ENCODE data around the gene MOBP.

Gene MOBP

DNA sequence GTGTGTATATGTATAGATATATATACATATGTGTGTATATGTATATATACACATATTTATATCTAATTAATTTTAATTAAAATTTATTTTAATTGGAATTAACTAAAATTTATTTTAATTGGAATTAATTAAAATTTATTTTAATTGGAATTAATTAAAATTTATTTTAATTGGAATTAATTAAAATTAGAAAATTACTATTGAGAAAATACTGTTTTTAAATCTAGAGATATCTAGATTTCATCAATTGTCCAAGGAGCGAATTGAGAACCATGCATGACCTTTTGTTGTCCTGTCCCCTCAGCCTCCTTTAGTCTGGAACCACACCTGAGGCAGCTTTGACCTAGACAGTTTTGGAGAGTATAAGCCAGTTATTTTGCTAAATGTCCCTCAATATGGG lies 1.8 kb downstream of the MOBP start:
- no peak overlapping the region for H3K4me3 Mint-ChIP-seq

DNA sequence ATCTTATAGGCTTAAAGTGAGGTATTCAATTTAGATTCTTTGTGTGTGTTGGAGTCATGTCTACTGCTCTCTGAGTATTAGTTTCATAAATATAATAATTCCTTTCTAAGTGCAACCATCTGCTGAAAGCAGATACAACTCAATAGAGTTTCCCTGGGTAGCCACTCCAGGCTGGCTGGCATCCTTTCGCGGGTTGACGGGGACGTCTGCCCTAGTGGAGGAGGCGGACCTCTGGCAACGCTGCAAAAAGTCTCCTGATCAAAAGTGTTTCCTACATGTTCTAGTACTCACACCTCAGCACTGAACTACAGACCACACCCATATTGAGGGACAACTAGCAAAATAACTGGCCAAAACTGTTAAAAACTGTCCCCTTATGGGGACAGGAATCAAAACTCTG lies 2.5 kb downstream of the MOBP start:
- no peak for DNase-seq (ENCODE audit: low spot score in 2 of 2)
- H3K4me1 Mint-ChIP-seq: no peaks in the 10 kb centered on the region
- no peaks in the 10 kb centered on the region for H3K9me3 Mint-ChIP-seq
- no peaks in the 10 kb centered on the region for H3K36me3 Mint-ChIP-seq
- H3K4me3 Mint-ChIP-seq: no peak overlapping the region
- ATAC-seq: no peak
- H3K27ac Mint-ChIP-seq: no peak overlapping the region

More for the DNA sequence above, 1.8 kb downstream of the MOBP start:
- H3K4me1 Mint-ChIP-seq: no peaks in the 10 kb centered on the region
- H3K27ac Mint-ChIP-seq: no peak overlapping the region
- no peaks in the 10 kb centered on the region for H3K36me3 Mint-ChIP-seq
- ATAC-seq (no peak), DNase-seq (ENCODE audit: low spot score in 2 of 2) (no peak)
- no peaks in the 10 kb centered on the region for H3K9me3 Mint-ChIP-seq

DNA sequence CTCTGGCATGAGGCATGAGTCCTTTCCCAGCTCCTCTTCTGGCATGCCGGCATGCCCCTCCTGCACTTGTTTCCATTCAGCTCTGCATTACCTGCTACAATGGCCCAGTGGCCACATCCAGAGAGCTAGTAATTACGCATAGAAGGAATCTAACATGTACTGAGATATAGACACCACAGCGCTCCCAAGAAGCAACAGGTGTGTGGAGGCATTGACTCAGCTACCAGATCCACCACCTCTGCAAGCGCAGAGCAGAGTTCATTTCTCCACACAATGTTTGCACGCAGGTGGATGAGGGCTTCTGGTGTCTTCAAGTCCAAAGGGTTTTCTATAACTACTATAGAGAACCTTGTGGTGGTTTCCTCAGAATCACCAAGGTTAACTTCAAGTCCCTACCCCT lies 4.2 kb downstream of the MOBP start:
- no peak overlapping the region for H3K27ac Mint-ChIP-seq
- no peak for ATAC-seq
- H3K9me3 Mint-ChIP-seq: peaks cover 6% of the 10 kb centered on the region
- DNase-seq (ENCODE audit: low spot score in 2 of 2): no peak
- H3K4me1 Mint-ChIP-seq: no peaks in the 10 kb centered on the region
- H3K36me3 Mint-ChIP-seq: no peaks in the 10 kb centered on the region
- no peak overlapping the region for H3K4me3 Mint-ChIP-seq

DNA sequence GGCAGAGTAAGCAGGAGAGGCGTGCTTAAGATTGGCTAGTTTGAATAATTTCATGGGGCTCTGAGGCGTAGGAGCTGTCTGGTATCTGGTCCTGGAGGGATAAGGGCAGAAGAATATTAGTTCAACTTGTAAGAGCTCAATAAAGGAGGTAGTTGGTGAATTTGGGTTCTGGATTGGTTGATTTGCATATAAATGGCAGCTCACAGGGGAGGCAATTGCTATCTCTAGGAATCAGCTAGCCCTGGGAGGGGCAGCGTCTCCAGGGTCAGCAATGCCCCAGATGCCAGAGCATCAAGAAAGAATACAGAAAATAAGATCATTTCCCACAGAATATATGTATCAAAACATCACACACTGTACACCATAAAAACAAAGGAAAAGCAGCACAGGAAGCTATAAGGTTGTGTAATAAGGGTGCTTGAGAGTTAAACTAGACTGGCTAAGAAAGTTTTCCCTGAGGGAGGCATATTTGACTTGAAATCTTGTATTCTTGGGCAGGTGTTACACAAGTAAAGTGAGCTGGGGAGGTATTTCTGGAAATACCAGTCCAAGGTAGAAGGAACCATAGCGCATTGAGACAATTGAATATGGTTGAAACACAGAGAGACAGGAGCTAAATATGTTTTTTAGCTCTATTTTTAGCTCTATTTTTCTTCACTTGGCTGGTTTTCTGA lies 6.1 kb downstream of the MOBP start:
- Mint-ChIP-seq H3K36me3 (no peaks in the 10 kb centered on the region), H3K4me3 (no peak overlapping the region), H3K4me1 (no peaks in the 10 kb centered on the region), H3K9me3 (peaks cover 7% of the 10 kb centered on the region), H3K27ac (no peak overlapping the region)
- DNase-seq (ENCODE audit: low spot score in 2 of 2): no peak
- no peak for ATAC-seq

DNA sequence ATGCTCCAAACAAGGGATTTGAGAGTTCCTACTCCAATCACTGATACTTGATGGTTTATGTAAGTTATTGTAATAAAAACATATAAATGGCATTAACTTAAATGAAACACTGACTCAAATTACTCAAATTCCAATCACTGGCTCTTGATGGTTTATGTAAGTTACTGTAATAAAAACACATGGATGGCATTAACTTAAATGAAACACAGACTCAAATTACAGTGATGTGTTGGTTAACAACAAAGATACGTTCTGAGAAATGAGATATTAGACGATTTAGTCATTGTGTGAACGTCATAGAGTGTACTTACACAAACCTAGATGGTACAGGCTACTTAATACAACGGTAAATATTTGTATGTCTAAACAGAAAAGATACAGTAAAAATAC lies 6.6 kb downstream of the MOBP start:
- ATAC-seq: no peak
- Mint-ChIP-seq H3K36me3 (no peaks in the 10 kb centered on the region), H3K9me3 (peaks cover 7% of the 10 kb centered on the region), H3K4me1 (no peaks in the 10 kb centered on the region), H3K27ac (no peak overlapping the region), H3K4me3 (no peak overlapping the region)
- DNase-seq (ENCODE audit: low spot score in 2 of 2): no peak

DNA sequence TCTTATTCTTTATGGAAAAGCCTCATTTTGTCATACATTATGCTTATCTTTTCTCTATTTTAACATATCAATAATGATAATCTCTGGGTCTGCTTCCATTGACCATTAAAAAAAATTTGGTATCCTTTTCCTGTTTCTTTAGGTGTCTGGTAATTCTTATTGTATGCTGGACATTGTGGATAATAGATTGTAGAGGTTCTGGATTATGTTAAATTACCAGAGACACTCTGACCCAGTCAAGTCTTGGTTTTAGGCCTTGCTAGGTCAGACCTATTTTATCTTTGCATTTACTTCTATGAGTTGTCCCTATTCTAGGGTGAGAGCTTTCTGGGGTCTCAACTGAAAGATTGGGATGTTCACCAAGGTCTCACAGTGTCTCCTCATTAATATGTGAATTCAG lies 9.3 kb downstream of the MOBP start:
- H3K4me1 Mint-ChIP-seq: no peaks in the 10 kb centered on the region
- H3K27ac Mint-ChIP-seq: no peak overlapping the region
- H3K9me3 Mint-ChIP-seq: peaks cover 7% of the 10 kb centered on the region
- no peak for ATAC-seq
- H3K4me3 Mint-ChIP-seq: no peak overlapping the region
- no peak for DNase-seq (ENCODE audit: low spot score in 2 of 2)
- no peaks in the 10 kb centered on the region for H3K36me3 Mint-ChIP-seq

DNA sequence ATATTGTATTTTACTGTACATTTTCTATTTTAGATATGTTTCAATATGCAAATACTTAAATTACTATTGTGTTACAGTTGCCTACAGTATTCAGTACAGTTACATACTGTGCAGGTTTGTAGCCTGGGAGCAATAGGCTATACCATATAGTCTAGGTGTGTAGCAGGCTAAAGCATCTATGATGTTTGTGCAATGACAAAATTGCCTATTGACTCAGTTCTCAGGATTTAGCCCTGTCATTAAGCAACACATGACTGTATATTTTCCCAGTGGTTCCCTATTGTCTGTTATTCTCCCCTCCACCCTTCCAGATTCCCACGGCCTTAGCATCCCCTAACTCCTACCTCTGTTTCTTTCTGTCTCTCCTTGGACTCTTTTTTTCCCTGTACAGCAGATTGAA lies 10.7 kb downstream of the MOBP start:
- Mint-ChIP-seq H3K9me3 (peaks cover 7% of the 10 kb centered on the region), H3K4me3 (no peak overlapping the region), H3K4me1 (no peaks in the 10 kb centered on the region), H3K36me3 (no peaks in the 10 kb centered on the region), H3K27ac (no peak overlapping the region)
- DNase-seq (ENCODE audit: low spot score in 2 of 2) (no peak), ATAC-seq (no peak)

DNA sequence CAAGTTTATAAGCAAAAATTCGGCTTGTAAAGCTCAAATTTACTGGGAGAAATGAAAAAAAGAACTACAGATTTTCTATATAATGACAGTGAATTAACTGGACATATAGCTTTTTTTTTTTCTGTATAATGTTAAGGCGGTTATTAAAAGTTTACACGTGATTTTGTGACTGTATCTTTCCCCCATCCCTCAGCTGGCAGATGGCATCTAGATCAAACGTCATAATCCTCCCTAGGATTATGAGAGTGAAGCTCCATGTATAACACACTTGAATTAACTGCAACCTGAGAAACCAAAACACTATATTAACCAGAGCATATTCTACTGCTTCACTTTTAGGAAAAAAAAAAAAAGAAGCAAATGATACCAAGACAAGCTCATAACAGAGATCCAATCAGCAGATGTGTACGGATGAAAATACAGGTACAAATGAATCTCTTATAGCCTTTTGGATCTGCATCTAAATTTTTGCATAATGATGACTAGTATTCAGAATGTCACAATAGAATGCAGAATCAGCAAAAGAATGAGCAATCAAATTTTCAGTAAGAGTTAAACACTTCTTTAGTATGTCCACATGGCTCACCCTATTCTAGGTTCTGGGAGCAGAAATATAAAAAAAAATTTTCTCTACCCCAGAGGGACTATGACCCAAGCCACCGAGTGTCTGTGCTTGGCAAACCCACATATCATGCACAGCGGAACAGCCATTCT lies 12.4 kb downstream of the MOBP start:
- H3K4me3 Mint-ChIP-seq: no peak overlapping the region
- DNase-seq (ENCODE audit: low spot score in 2 of 2): no peak
- peaks cover 7% of the 10 kb centered on the region for H3K9me3 Mint-ChIP-seq
- H3K4me1 Mint-ChIP-seq: no peaks in the 10 kb centered on the region
- no peaks in the 10 kb centered on the region for H3K36me3 Mint-ChIP-seq
- ATAC-seq: no peak
- no peak overlapping the region for H3K27ac Mint-ChIP-seq

DNA sequence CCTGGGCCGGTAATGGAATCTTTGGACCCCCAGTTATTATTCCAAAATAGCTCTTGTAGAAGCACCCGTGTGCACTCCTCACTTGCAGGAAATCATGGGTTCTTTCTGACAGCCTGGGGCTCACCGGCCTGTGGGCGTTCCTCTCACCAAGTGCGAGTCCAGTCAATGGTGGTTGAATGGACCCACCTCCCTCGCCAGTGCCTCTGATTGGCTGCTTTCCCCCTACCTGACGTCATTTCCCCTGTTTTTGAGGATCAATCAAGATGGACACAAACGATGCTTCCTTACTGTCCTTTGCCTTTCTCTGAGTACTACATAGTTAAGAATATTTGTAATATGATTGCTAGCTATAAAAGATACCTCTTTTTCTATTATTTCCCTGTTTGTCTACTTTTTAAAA lies 18.1 kb downstream of the MOBP start:
- H3K36me3 Mint-ChIP-seq: no peaks in the 10 kb centered on the region
- no peak overlapping the region for H3K4me3 Mint-ChIP-seq
- ATAC-seq: no peak
- no peaks in the 10 kb centered on the region for H3K9me3 Mint-ChIP-seq
- H3K4me1 Mint-ChIP-seq: no peaks in the 10 kb centered on the region
- no peak for DNase-seq (ENCODE audit: low spot score in 2 of 2)
- no peak overlapping the region for H3K27ac Mint-ChIP-seq

DNA sequence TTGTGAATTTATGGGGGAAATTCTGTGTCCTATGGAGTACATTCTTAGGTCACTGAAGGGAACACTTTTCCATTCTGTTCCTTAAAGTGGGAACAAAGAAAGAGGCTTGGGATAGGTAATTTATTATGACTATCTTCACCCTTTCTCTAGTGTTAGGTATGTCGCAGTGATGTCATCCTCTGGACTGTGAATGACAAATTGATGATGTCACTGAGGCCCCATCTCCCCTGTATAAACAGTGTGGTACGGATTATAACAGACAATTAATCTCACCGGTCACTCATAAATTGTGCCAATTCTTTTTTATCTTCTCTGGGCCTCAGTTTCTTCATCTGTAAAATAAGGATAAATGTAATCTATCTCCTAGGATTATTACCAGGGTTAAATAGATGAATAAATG lies 23.5 kb downstream of the MOBP start:
- H3K36me3 Mint-ChIP-seq: no peaks in the 10 kb centered on the region
- no peaks in the 10 kb centered on the region for H3K4me1 Mint-ChIP-seq
- no peak overlapping the region for H3K4me3 Mint-ChIP-seq
- H3K9me3 Mint-ChIP-seq: no peaks in the 10 kb centered on the region
- no peak for DNase-seq (ENCODE audit: low spot score in 2 of 2)
- H3K27ac Mint-ChIP-seq: no peak overlapping the region
- ATAC-seq: no peak

DNA sequence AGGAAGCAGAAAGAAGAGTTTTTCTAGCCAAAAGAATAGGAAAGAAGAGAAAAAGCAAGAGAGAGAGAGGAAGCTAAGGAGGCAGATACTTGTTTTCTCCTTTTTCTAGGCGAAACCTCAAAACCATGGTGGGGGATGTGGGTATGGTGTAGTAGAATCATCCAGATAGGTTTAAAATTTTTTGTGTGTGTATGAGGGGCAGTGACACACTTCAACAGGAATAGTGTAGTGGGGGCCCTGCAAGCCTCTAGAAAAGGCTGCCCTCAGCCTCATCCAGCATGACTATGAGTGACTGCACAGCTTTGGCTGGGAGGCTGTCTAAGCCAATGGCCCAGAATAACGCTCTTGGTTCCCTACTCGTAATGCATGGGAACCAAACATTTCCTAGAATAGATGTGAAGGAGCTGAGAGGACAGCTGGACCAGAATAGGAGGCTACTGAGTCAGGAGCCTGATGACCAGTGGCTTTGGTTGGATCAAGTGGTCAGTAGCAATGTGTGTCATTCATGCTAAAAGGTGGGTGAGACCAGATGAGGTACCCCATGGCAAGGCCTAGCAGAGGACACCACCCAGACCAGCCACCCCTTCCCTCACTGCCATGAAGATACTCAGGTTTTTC lies 24.4 kb downstream of the MOBP start:
- Mint-ChIP-seq H3K9me3 (no peaks in the 10 kb centered on the region), H3K27ac (no peak overlapping the region), H3K36me3 (no peaks in the 10 kb centered on the region), H3K4me3 (no peak overlapping the region), H3K4me1 (no peaks in the 10 kb centered on the region)
- peak; percentile 31 for ATAC-seq
- no peak for DNase-seq (ENCODE audit: low spot score in 2 of 2)

DNA sequence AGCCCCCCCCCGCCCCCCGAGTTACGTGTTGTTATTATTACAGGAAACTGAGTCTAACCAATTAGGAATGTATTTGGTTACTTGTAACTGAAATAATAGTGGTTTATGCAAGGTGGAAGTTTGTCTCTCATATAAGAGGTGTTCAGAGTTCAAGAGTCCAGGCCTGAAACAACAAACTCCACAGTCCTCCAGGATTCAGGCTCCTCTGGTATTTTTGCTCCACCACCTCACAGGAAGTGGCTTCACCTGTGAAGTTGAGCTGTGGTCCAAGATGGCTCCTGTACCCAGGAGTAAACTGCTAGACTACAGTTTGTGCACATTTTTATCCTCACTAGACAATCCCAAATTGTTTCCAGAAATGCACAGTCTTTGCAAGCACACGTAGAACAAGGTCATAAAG lies 27.3 kb downstream of the MOBP start:
- ATAC-seq: no peak
- no peak overlapping the region for H3K27ac Mint-ChIP-seq
- no peaks in the 10 kb centered on the region for H3K4me1 Mint-ChIP-seq
- no peaks in the 10 kb centered on the region for H3K36me3 Mint-ChIP-seq
- H3K9me3 Mint-ChIP-seq: no peaks in the 10 kb centered on the region
- no peak overlapping the region for H3K4me3 Mint-ChIP-seq
- DNase-seq (ENCODE audit: low spot score in 2 of 2): no peak

DNA sequence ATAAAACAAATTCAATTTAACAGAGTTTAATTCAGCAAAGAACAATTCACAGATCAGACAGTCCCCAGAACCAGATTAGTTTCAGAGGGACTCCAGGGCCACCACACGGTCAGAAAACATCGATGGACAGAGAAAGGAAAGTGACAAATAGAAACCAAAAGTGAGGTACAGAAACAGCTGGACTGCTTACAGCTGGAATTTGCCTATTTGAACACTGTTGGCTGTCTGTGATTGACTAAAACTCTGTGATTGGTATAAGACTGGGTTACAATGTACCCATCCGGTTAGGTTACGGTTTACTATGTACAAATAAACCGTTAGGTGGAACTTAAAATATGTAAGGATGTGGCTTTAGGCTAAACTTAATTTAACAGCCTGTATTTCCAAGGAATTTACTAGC lies 30.3 kb downstream of the MOBP start:
- no peak overlapping the region for H3K4me3 Mint-ChIP-seq
- H3K9me3 Mint-ChIP-seq: no peaks in the 10 kb centered on the region
- no peak overlapping the region for H3K27ac Mint-ChIP-seq
- ATAC-seq (no peak), DNase-seq (ENCODE audit: low spot score in 2 of 2) (no peak)
- no peaks in the 10 kb centered on the region for H3K36me3 Mint-ChIP-seq
- H3K4me1 Mint-ChIP-seq: no peaks in the 10 kb centered on the region

DNA sequence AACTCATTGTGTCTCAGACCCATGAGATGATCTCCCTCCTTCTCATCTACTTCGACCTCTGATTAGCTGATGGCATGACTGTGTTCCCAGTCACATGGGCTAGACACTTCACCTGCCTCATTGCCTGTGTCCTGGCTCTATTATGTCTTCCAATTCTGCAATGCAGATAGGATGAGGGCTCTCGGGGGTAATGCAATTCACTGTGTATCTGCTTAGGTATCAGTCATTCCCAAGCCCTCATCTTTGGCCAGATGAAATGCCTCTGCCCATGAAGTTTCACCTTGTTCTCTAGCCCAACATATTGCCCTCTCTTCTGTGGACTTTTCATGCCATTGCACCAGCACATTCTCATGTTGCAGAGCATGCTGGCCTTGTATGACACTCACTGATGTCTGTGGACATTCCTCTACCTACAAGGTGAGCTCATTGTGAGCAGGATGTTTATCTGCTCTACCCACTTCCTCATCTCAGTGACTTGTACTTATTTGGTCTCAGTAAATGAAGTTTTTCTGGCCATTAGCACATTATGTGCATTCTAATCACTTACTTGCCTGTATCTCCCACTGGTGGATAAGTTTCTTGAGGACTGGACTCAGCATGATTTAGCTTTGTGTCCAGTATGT lies 32.3 kb downstream of the MOBP start:
- Mint-ChIP-seq H3K4me3 (no peak overlapping the region), H3K4me1 (no peaks in the 10 kb centered on the region), H3K27ac (no peak overlapping the region), H3K9me3 (no peaks in the 10 kb centered on the region), H3K36me3 (no peaks in the 10 kb centered on the region)
- DNase-seq (ENCODE audit: low spot score in 2 of 2) (no peak), ATAC-seq (no peak)

DNA sequence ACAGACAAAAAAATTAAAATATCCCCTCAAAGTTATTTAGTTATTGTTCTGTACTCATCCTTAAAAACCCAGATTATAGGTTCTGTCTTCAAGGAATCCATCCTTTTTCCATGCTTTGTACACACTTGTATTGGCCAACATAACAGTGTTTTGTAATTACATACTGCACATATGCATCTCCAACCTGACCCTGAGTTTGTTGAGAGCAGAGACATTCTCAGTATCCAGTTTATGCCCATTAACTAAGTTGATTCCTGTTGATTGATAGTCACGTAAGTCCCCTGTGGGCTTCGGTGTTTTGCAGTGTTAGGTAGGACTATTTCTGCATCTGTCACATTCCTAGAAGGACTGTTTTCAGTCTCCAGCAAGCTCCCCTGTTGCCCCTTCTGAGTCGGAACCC lies 33.6 kb downstream of the MOBP start:
- H3K4me3 Mint-ChIP-seq: no peak overlapping the region
- no peak for ATAC-seq
- H3K27ac Mint-ChIP-seq: no peak overlapping the region
- no peaks in the 10 kb centered on the region for H3K36me3 Mint-ChIP-seq
- no peaks in the 10 kb centered on the region for H3K4me1 Mint-ChIP-seq
- no peaks in the 10 kb centered on the region for H3K9me3 Mint-ChIP-seq
- DNase-seq (ENCODE audit: low spot score in 2 of 2): no peak
